Parietal lobe (tissue), 2 donors: ENCODE data around the gene SYDE2. TPM values are rescaled to one million over a fixed set of nuclear protein-coding genes. Genes with fewer than 3 reads are reported as not detected.

Source experiments
- small RNA-seq: library from RNA; depleted of rRNA; stranded (forward); fragments of <200 nt; gene quantifications from one replicate; pipeline ENCODE3, GENCODE V24; 2014; ENCODE audit warnings: low replicate concordance
- total RNA-seq: library from RNA; depleted of rRNA; stranded (reverse); fragments of >200 nt; gene quantifications from one replicate; pipeline ENCODE4 v1.2.3, GENCODE V29; 2014

SYDE2 gene
- total RNA-seq = 3.1 TPM

GRCh38 chr1:85200463-85201339, at the start of gene SYDE2:
SYDE2 (minus strand) TSS chr1:85201016; CDS start chr1:85200996, 20 bp downstream.

Small RNAs within 50 kb of the gene (small RNA-seq; reads per million reads assigned to genes)
- gene MIR4423 = 0.77 reads per million, percentile 62 among the genes with 10 or more reads in this experiment

Other genes starting within 250 kb of the SYDE2 start
- gene MCOLN2, start 203.9 kb downstream of the SYDE2 start, total RNA-seq = not detected
- gene MCOLN3, start 152.5 kb downstream of the SYDE2 start, total RNA-seq = not detected
- 23.2 TPM for gene C1orf52, start 58.6 kb upstream of the SYDE2 start, total RNA-seq
- gene BCL10, start 75.6 kb upstream of the SYDE2 start, total RNA-seq = 24.1 TPM